GM18858 (cell line): Measurements from ENCODE around the gene SMC6.
A peak's percentile ranks its signal among the peaks of the same experiment; 100 is the strongest.

ENCODE experiments used
- ATAC-seq: cut with Tn5 transposase; IDR thresholded peaks from one replicate; pipeline ENCODE4 v1.9.1; 2021; ENCODE audit not compliant: unreplicated experiment

SMC6 gene

GRCh38 chr2:17763641-17764333 is 10.2 kb upstream of the SMC6 start:
- no peak for ATAC-seq

- no peak for ATAC-seq
Observed at GRCh38 chr2:17762451-17762850, 8.8 kb upstream of the SMC6 start.

DNA sequence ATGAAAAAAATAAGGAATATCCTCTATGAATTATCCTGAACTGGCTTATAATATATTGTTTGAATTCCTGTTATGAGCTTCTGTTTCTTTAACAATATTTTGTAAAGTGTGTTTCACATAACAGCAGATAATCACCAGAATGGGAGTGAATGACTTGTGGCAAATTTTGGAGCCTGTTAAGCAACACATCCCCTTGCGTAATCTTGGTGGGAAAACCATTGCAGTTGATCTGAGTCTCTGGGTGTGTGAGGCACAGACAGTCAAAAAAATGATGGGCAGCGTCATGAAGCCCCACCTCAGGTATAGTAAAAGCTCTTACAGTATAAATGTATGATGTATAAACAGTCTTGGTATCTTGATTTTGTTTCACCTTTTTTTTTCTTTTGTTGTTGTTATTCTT is 6.2 kb upstream of the SMC6 start:
- no peak for ATAC-seq

DNA sequence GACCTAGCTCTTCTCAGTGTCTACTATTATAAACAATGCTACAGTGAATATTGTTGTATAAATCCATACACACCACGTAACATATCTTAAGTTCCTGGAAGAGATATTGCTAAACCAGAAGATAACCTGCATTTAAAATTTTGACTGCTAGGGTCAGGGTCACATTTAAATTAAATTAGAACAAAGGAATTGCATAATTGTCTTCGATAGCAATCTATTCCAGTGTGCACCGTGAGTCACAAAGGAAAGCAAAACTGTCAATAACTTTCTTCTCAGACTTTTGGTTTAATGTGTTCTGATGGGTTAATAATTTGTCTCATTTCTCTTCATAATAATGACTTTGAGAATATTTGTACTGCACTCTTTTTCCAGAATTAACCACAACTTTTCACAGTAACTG is 4.5 kb upstream of the SMC6 start:
- ATAC-seq: no peak

GRCh38 chr2:17757321-17757720 is 3.7 kb upstream of the SMC6 start:
- ATAC-seq: no peak

DNA sequence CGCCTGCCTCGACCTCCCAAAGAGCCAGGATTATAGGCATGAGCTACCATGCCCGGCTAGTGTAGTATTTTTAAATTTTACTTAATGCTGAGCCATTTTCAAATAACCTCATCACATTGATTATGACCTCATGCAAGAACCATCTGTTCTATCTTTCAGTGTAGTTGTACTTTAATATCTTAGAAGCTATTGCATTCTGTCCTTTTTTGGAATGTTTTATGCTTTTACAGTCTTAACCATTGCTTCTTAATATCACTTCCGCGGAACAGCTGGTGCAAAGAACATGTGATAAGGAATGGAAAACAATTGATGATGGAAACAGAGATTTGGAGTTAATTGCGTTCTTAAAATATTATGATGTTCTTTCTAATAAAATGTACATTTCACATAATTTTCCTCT is 3.1 kb upstream of the SMC6 start:
- ATAC-seq: no peak

- ATAC-seq: no peak
Observed at GRCh38 chr2:17754773-17755425, 1.3 kb upstream of the SMC6 start.

DNA sequence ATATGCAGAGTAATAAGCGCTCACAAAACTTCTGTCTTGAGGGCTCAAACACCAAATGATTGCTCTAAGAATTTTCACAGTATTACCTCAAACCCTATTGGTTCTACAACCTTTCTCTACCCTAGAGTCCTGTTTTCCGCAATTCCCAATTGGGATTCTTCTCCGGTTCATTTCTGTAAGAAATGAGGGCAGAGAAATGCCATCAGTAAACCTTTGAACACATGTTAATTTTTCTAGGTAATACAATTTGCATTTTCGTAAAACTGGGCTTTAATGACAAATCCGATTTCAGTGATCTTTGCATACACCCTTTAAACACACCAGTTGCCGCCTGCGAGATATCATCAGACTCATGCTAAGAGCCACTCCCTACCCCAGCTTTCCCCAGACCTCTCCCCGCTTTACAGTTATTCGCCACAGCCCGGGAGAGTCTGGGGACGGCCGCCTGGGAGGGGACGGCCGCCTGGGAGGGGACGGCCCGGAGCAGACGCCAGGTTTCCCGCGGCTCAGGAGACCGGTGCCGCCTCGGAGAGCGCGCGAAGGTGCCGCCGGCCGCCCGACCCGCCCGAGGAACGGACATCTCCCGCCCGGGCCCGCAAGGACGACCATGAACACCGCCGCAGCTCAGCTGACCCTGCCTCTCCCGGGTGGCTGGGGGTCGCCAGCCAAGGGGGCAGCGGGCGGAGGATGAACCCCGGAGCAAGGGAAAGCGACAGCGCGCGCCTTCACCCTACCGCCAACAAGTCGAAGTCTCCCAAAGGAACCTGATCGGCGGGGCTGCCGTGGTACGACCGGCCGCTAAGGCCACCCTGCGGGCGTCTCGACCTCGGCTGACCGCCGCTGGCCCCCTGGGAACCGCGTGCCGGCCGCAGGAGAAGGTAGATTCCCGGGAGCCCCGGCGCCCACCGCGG is 463 bp downstream of the SMC6 start:
- peak; percentile 21 for ATAC-seq

GRCh38 chr2:17752246-17752645 is 1.4 kb downstream of the SMC6 start:
- ATAC-seq: peak; percentile 21

GRCh38 chr2:17749753-17750438 is 3.7 kb downstream of the SMC6 start:
- peak; percentile 29 for ATAC-seq

DNA sequence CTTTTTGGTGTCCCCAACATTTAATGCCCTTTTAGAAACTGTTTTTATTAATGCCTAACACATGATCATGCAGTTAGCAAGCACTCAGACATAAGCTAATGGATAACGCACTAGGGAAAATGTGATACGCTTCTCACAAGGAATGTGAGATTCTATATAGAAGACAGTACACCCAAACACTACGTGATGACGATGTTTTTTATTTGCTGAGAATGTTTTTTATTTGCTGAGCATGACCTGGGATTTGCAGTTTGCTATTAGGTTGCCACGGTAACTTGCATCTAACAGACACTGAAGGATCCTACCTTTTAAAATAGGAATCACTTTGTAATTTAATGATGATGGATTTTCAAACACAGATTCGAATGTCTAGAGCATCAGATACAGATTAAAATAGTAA is 4.9 kb downstream of the SMC6 start:
- ATAC-seq: no peak

- ATAC-seq: no peak
Observed at GRCh38 chr2:17747684-17748452, 5.7 kb downstream of the SMC6 start.

GRCh38 chr2:17740203-17740602 is 13.4 kb downstream of the SMC6 start:
- ATAC-seq: no peak

DNA sequence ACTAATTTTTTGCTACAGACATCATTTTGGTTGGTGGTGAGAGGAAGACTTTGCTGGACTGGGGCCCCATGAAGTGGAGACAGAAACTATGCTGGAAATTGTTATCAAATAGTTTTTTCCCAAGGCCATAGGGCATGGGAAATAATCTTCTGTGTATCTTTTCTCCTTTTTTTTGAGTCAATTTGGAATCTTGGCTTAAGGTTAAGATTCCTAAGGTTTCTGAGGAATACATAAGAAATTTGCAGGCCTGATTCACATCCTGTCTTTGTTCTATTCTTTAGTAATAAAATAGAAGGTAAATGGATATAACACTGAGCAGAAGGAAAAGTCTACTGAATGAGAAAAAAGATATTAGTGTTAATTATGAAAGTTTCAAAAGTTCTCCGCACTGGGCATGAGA is 16.6 kb downstream of the SMC6 start:
- ATAC-seq: no peak

- no peak for ATAC-seq
Observed at GRCh38 chr2:17735864-17736263, 17.7 kb downstream of the SMC6 start.

DNA sequence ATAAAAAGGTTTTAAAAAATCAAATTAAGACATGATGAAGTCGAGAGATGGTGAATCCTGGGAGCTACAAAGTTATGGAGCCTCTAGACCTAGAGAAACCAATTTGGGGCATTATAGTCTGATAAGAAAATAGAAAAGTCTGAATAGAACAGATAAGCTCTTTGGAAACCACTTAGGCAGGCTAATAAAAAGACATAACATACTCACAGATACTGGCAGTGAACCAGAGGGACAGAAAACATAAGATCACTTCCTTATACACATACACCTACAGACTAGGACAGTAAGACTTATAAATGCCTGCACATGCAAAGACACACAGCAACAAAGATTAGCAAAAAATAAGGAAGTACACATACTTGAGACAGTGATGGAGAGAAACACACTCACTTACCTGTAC is 20.0 kb downstream of the SMC6 start:
- no peak for ATAC-seq

DNA sequence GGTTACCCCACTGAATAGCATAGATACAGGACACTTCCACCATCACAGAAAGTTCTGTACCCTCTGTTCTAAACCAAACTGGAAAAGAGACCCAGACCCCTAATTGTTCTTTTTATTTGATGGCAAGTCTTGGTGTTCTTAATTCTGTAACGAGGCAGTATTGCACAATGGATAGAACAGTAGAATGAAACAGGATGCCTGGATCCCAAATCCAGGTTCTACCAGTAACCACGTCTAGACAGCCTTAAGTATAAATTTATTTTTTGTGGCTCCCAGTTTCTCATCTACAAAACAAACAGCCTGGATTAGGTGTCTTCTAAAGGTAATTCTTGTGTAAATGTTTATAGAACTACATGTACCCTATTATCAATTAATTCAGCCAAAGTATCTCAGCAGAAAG is 23.7 kb downstream of the SMC6 start:
- ATAC-seq: no peak

GRCh38 chr2:17728210-17728609 is 25.4 kb downstream of the SMC6 start:
- no peak for ATAC-seq

DNA sequence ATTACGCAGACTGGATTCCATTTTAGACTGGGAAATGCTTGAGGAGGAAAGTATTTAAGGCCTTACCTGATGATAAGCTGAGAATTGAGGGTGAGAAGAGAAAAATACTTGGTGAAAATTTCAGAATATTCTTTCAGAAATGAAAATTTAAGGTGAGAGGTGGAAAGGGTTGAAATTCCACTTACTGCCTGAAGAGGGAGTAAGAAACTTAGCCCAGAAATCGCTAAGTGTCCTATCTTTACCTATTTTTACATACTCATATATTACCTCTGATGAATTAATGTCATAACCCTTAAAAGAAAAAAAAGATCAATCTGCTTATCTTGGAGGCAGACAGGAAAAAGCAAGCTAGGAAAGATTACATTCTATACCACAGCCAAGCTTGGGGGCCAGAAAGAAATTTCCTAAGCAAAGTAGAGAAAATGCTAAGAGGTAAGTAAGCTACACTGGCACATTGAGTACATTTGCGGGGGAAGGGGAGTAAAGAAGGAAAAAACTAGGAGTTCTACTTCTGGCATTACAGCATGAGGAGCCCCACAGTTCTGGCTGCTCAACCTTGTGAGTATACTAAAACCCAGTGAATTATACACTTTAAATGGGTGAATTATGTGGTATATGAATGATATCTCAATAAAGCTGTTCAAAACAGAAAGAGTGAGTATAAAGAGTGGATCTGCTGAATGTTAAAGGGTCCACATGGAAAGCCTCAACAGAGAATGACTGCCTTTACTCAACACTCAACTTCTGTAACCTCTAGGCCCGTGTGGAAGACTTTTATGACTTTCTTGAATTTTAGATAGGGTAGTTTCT is 33.8 kb downstream of the SMC6 start:
- ATAC-seq: peak; percentile 53

DNA sequence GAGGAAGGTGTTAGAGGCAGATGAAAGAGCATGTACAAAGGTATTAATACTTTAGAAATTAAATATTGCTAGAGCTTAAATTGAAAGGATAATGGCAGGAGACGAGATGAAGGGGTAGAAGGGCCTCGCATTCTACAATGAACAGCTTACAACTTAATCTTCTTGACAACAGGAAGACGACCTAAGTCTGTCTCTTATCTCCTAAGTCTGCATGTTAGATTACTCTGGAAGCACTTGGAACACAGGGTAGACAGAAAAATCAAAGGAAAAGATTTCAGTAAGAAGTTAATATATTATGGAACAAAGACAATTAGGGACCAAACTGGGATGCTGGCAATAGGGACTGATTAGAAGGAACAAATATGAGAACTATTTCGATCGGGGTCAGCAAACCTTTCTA is 34.9 kb downstream of the SMC6 start:
- ATAC-seq: no peak
